HepG2 (cell line): Measurements from ENCODE around the gene PLEKHB2. TPM values are rescaled to one million over a fixed set of nuclear protein-coding genes. Genes with fewer than 3 reads are reported as not detected.
A peak's percentile ranks its signal among the peaks of the same experiment; 100 is the strongest.

Source experiments
- MTERF4 ChIP-seq: sonication (generic); formaldehyde crosslinking; IDR thresholded peaks from 2 replicates; pipeline ENCODE4 v1.8.0; 2023; ENCODE audit warnings: mild to moderate bottlenecking, missing genetic modification reagents
- NR2F1 ChIP-seq, 2 experiments: fragments of 450-650 bp in 1 of 2; formaldehyde crosslinking in 1 of 2; IDR thresholded peaks; 2 replicates each; pipeline versions ENCODE4 v1.5.0 to v1.6.1; 2016 to 2020; ENCODE audit warnings: mild to moderate bottlenecking in 1 of 2, missing compliant biosample characterization in 1 of 2, missing genetic modification reagents in 1 of 2, moderate library complexity in 1 of 2
- SNAPC4 ChIP-seq: sonication (generic); formaldehyde crosslinking; IDR thresholded peaks from 2 replicates; pipeline ENCODE4 v1.4.0; 2020; ENCODE audit warnings: mild to moderate bottlenecking, missing genetic modification reagents
- ZBTB42 ChIP-seq: sonication (generic); formaldehyde crosslinking; IDR thresholded peaks from 2 replicates; pipeline ENCODE4 v1.5.0; 2020; ENCODE audit warnings: mild to moderate bottlenecking, missing genetic modification reagents
- ZFP82 ChIP-seq: sonication (generic); formaldehyde crosslinking; IDR thresholded peaks from 2 replicates; pipeline ENCODE4 v1.5.1; 2020; ENCODE audit warnings: mild to moderate bottlenecking, missing genetic modification reagents, borderline replicate concordance
- ZNF335 ChIP-seq: sonication (generic); formaldehyde crosslinking; IDR thresholded peaks from 2 replicates; pipeline ENCODE4 v1.4.0; 2020; ENCODE audit warnings: missing genetic modification reagents
- ZNF367 ChIP-seq: sonication (generic); formaldehyde crosslinking; IDR thresholded peaks from 2 replicates; pipeline ENCODE4 v1.4.0; 2020; ENCODE audit warnings: missing genetic modification reagents, borderline replicate concordance
- ZNF7 ChIP-seq: IDR thresholded peaks from 2 replicates; pipeline ENCODE4 v1.6.1; 2016; ENCODE audit warnings: missing biosample characterization, missing genetic modification reagents
- polyA plus RNA-seq, 8 experiments: library from polyadenylated mRNA; depleted of rRNA in 3 of 8; stranded (reverse) in 7 of 8; unstranded in 1 of 8; fragments of >200 nt; fragmentation: Illumina TruSeq in 4 of 8; extraction: Trizol in 4 of 8; gene quantifications; 2 replicates each; pipeline versions ENCODE4 v1.2.1 to v1.2.3, GENCODE V29; 2011 to 2016; ENCODE audit warnings: low read depth in 4 of 8, missing spikeins in 1 of 8, mixed read lengths in 1 of 8; ENCODE audit not compliant: insufficient read depth in 1 of 8
- total RNA-seq, 5 experiments: library from RNA; depleted of rRNA; stranded (reverse); fragments of >200 nt; fragmentation: Illumina TruSeq; extraction: Trizol; gene quantifications; 2 replicates each; pipeline ENCODE4 v1.2.3, GENCODE V29; 2016; ENCODE audit warnings: low read depth in 1 of 5
- TF ChIP-seq, protein P1 (sequence below): sonication (generic); formaldehyde crosslinking; IDR thresholded peaks from 2 replicates; pipeline ENCODE4 v1.5.1; 2020; ENCODE audit warnings: mild to moderate bottlenecking, missing genetic modification reagents, moderate library complexity
- TF ChIP-seq, protein P2 (sequence below): sonication (generic); formaldehyde crosslinking; IDR thresholded peaks from 2 replicates; pipeline ENCODE4 v1.8.1; 2022; ENCODE audit warnings: low read depth, mild to moderate bottlenecking, missing genetic modification reagents
- TF ChIP-seq, protein P3 (sequence below): sonication (generic); formaldehyde crosslinking; IDR thresholded peaks from 2 replicates; pipeline ENCODE4 v1.4.0; 2020; ENCODE audit warnings: mild to moderate bottlenecking, missing genetic modification reagents, borderline replicate concordance

The PLEKHB2 gene
- total and polyA plus RNA-seq, 2 of the 13 experiments (the other 11 are each of a cell fraction or from before 2014, with no cell fraction given), result 73.0 to 78.9 TPM

DNA sequence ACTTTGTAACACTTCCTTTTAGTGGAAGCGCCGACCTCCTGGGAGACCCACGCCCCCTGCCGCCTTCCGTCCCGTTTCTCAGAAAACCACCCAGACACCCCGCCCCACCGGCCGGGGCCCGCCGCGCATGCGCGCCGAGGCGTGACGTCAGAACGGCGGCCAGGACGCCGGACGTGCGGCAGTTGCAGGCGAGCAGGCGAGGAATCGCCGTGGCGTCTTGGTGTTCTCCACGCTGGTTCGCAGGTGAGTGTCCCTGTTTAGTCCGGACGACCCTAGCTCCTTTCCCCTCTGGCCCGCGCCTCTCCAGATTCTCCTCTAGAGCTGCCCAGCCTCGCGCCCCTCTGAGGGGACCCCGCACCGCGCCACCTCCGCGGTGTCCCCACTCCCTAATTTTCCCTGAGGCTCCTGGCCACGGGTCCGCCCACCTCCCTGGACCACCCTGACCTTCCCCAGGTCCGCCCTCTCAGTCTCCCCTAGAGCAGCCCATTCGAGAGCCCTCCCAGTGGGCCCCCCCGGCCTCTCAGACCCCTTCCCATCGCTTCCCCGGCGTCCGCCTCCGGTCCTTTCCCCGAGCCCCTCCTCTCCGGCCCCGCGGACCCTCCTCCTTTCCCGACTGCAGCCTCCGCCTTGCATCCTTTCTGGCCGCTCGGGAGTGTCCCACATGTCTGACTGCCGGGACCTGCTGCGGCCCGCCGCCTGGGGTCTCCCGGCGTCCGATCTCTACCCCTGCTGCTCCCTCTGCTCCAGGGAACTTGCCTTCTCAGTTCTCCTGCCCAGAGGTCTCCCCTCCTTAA is at the start of gene PLEKHB2 (continued):
- TF ChIP-seq, protein P1, sequence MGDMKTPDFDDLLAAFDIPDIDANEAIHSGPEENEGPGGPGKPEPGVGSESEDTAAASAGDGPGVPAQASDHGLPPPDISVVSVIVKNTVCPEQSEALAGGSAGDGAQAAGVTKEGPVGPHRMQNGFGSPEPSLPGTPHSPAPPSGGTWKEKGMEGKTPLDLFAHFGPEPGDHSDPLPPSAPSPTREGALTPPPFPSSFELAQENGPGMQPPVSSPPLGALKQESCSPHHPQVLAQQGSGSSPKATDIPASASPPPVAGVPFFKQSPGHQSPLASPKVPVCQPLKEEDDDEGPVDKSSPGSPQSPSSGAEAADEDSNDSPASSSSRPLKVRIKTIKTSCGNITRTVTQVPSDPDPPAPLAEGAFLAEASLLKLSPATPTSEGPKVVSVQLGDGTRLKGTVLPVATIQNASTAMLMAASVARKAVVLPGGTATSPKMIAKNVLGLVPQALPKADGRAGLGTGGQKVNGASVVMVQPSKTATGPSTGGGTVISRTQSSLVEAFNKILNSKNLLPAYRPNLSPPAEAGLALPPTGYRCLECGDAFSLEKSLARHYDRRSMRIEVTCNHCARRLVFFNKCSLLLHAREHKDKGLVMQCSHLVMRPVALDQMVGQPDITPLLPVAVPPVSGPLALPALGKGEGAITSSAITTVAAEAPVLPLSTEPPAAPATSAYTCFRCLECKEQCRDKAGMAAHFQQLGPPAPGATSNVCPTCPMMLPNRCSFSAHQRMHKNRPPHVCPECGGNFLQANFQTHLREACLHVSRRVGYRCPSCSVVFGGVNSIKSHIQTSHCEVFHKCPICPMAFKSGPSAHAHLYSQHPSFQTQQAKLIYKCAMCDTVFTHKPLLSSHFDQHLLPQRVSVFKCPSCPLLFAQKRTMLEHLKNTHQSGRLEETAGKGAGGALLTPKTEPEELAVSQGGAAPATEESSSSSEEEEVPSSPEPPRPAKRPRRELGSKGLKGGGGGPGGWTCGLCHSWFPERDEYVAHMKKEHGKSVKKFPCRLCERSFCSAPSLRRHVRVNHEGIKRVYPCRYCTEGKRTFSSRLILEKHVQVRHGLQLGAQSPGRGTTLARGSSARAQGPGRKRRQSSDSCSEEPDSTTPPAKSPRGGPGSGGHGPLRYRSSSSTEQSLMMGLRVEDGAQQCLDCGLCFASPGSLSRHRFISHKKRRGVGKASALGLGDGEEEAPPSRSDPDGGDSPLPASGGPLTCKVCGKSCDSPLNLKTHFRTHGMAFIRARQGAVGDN, result peak; percentile 84
- TF ChIP-seq, protein P2, sequence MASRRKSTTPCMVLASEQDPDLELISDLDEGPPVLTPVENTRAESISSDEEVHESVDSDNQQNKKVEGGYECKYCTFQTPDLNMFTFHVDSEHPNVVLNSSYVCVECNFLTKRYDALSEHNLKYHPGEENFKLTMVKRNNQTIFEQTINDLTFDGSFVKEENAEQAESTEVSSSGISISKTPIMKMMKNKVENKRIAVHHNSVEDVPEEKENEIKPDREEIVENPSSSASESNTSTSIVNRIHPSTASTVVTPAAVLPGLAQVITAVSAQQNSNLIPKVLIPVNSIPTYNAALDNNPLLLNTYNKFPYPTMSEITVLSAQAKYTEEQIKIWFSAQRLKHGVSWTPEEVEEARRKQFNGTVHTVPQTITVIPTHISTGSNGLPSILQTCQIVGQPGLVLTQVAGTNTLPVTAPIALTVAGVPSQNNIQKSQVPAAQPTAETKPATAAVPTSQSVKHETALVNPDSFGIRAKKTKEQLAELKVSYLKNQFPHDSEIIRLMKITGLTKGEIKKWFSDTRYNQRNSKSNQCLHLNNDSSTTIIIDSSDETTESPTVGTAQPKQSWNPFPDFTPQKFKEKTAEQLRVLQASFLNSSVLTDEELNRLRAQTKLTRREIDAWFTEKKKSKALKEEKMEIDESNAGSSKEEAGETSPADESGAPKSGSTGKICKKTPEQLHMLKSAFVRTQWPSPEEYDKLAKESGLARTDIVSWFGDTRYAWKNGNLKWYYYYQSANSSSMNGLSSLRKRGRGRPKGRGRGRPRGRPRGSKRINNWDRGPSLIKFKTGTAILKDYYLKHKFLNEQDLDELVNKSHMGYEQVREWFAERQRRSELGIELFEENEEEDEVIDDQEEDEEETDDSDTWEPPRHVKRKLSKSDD (CRISPR knock-in tag), result no peak
- TF ChIP-seq ZNF367 (CRISPR knock-in tag) (no peak), ZBTB42 (CRISPR knock-in tag) (peak; percentile 75), ZNF335 (CRISPR knock-in tag) (peak; percentile 82; the same call in 1 of the 2 replicates), ZFP82 (CRISPR knock-in tag) (peak; percentile 84; the same call in 1 of the 2 replicates), MTERF4 (CRISPR knock-in tag) (0 out of 2 replicates have a peak, but pooled peaks have one; percentile 26), NR2F1 (CRISPR knock-in tag; IDR thresholded peaks at IDR 0.05) (no peak), ZNF7 (CRISPR knock-in tag) (no peak), SNAPC4 (CRISPR knock-in tag) (peak; percentile 81)
- TF ChIP-seq, protein P3, sequence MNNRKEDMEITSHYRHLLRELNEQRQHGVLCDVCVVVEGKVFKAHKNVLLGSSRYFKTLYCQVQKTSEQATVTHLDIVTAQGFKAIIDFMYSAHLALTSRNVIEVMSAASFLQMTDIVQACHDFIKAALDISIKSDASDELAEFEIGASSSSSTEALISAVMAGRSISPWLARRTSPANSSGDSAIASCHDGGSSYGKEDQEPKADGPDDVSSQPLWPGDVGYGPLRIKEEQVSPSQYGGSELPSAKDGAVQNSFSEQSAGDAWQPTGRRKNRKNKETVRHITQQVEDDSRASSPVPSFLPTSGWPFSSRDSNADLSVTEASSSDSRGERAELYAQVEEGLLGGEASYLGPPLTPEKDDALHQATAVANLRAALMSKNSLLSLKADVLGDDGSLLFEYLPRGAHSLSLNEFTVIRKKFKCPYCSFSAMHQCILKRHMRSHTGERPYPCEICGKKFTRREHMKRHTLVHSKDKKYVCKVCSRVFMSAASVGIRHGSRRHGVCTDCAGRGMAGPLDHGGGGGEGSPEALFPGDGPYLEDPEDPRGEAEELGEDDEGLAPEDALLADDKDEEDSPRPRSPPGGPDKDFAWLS (CRISPR knock-in tag), result no peak
